NB4 (cell line): ENCODE data around the gene DNAI7.

Experiments used
- DNase-seq: peaks from one replicate; pipeline ENCODE4 v3.0.0; 2010; ENCODE audit warnings: low read depth
- H3K4me3 ChIP-seq: one replicate; pipeline ENCODE4 v1.5.1; 2011; ENCODE audit warnings: mild to moderate bottlenecking, low read depth, low read length, moderate library complexity
- MYC ChIP-seq: IDR thresholded peaks from 2 replicates; pipeline ENCODE4 v1.6.1; 2011; ENCODE audit warnings: low read depth, low read length
- POLR2A ChIP-seq: IDR thresholded peaks from 2 replicates; pipeline ENCODE4 v1.6.1; 2011; ENCODE audit warnings: mild to moderate bottlenecking; ENCODE audit not compliant: insufficient read length; ENCODE audit errors: extremely low read depth
- TF ChIP-seq, protein P1 (sequence below): IDR thresholded peaks from one replicate; pipeline ENCODE4 v1.5.1; 2012; ENCODE audit warnings: low read depth, low read length
- TF ChIP-seq, protein P2 (sequence below): IDR thresholded peaks from 2 replicates; pipeline ENCODE4 v1.6.1; 2011; ENCODE audit warnings: low read depth, low read length

Gene DNAI7

GRCh38 chr12:25100194-25101091 lies 94.5 kb downstream of the DNAI7 start:
- H3K4me3 ChIP-seq: no peak overlapping the region
- DNase-seq: no peak
- no peak for TF ChIP-seq MYC
- TF ChIP-seq, protein P1, sequence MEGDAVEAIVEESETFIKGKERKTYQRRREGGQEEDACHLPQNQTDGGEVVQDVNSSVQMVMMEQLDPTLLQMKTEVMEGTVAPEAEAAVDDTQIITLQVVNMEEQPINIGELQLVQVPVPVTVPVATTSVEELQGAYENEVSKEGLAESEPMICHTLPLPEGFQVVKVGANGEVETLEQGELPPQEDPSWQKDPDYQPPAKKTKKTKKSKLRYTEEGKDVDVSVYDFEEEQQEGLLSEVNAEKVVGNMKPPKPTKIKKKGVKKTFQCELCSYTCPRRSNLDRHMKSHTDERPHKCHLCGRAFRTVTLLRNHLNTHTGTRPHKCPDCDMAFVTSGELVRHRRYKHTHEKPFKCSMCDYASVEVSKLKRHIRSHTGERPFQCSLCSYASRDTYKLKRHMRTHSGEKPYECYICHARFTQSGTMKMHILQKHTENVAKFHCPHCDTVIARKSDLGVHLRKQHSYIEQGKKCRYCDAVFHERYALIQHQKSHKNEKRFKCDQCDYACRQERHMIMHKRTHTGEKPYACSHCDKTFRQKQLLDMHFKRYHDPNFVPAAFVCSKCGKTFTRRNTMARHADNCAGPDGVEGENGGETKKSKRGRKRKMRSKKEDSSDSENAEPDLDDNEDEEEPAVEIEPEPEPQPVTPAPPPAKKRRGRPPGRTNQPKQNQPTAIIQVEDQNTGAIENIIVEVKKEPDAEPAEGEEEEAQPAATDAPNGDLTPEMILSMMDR: no peak
- no peak for TF ChIP-seq POLR2A
- TF ChIP-seq, protein P2, sequence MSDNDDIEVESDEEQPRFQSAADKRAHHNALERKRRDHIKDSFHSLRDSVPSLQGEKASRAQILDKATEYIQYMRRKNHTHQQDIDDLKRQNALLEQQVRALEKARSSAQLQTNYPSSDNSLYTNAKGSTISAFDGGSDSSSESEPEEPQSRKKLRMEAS: no peak

DNA sequence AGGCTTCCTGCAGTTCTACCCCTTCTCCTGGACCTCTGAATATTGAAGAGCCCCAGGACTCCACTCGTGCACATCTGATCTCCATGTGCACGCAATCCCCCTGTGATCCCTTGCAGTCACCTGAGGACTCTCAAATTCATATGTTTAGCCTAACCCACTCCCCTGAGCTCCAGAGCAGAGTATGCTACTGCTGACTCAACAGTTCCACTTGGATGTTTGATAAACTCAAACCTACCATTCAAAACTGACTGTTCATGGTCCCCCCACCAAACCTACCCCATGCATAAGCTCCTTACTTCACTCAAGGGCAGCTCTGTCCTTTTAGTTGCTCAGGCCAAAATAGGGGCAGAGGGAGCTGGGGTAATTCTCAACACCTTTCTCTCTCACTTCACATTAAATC lies 96.0 kb downstream of the DNAI7 start:
- TF ChIP-seq, protein P1: no peak
- TF ChIP-seq, protein P2: no peak
- no peak for TF ChIP-seq POLR2A
- TF ChIP-seq MYC: no peak
- DNase-seq: no peak
- no peak overlapping the region for H3K4me3 ChIP-seq

GRCh38 chr12:25089738-25090137 lies 105.2 kb downstream of the DNAI7 start:
- peak; percentile 24 for DNase-seq
- TF ChIP-seq, protein P1: no peak
- TF ChIP-seq POLR2A (no peak), MYC (no peak)
- TF ChIP-seq, protein P2: no peak
- no peak overlapping the region for H3K4me3 ChIP-seq

DNA sequence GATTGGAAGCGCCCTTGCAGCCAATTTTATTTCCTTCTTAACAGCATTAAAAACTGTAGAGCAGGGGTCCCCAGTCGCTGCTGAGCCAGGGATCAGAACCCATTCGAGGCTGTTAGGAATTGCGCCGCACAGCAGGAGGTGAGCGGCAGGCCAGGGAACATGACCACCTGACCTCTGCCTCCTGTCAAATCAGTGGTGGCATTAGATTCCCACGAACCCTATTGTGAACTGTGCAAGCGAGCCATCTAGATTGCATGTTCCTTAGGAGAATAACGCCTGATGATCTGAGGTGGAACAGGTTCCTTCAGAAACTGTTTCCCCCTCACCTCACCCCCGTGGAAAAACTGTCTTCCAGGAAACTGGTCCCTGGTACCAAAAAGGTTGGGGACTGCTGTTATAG lies 107.4 kb downstream of the DNAI7 start:
- no peak for TF ChIP-seq MYC
- TF ChIP-seq, protein P2: no peak
- TF ChIP-seq, protein P1: no peak
- TF ChIP-seq POLR2A: no peak
- DNase-seq: no peak
- no peak overlapping the region for H3K4me3 ChIP-seq

- TF ChIP-seq, protein P1: no peak
- TF ChIP-seq POLR2A (no peak), MYC (no peak)
- TF ChIP-seq, protein P2: no peak
- DNase-seq: no peak
- H3K4me3 ChIP-seq: no peak overlapping the region
Observed at GRCh38 chr12:25084816-25085215, 110.1 kb downstream of the DNAI7 start.
